ENCODE results near the gene TBC1D22A.

The TBC1D22A gene

GRCh38 chr22:47009304-47010101 lies 247.1 kb downstream of the TBC1D22A start:
- Histone ChIP-seq H3K36me3 (ENCODE audit: insufficient read depth, low read length) (peaks cover 45% of the 10 kb centered on the region), H3K79me2 (ENCODE audit: insufficient read depth, low read length) (no peaks in the 10 kb centered on the region; the same call in 1 of the 2 replicates), H3K27me3 (ENCODE audit: insufficient read depth, low read length) (no peaks in the 10 kb centered on the region), H3K4me3 (ENCODE audit: low read depth, low read length, poor library complexity, severe bottlenecking) (no peak overlapping the region), H3K9ac (ENCODE audit: low read length) (no peak overlapping the region), H3K4me1 (ENCODE audit: insufficient read depth, low read length, severe bottlenecking) (no peaks in the 10 kb centered on the region), H3K9me3 (ENCODE audit: low read length) (no peaks in the 10 kb centered on the region), H3K4me2 (ENCODE audit: low read length) (no peak overlapping the region), H3K27ac (ENCODE audit: low read depth, low read length, poor library complexity, severe bottlenecking) (no peak overlapping the region), H3F3A (ENCODE audit: insufficient read depth, low read length) (no peaks in the 10 kb centered on the region), H3K9me2 (ENCODE audit: low read depth, low read length) (no peaks in the 10 kb centered on the region), H4K20me1 (ENCODE audit: insufficient read depth, low read length) (no peaks in the 10 kb centered on the region), H2AFZ (ENCODE audit: low read length) (no peak overlapping the region)
- TF ChIP-seq, protein P1, sequence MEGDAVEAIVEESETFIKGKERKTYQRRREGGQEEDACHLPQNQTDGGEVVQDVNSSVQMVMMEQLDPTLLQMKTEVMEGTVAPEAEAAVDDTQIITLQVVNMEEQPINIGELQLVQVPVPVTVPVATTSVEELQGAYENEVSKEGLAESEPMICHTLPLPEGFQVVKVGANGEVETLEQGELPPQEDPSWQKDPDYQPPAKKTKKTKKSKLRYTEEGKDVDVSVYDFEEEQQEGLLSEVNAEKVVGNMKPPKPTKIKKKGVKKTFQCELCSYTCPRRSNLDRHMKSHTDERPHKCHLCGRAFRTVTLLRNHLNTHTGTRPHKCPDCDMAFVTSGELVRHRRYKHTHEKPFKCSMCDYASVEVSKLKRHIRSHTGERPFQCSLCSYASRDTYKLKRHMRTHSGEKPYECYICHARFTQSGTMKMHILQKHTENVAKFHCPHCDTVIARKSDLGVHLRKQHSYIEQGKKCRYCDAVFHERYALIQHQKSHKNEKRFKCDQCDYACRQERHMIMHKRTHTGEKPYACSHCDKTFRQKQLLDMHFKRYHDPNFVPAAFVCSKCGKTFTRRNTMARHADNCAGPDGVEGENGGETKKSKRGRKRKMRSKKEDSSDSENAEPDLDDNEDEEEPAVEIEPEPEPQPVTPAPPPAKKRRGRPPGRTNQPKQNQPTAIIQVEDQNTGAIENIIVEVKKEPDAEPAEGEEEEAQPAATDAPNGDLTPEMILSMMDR (IDR thresholded peaks at IDR 0.05; ENCODE audit: low read length), result no peak
- TF ChIP-seq EZH2 (IDR thresholded peaks at IDR 0.05; ENCODE audit: borderline replicate concordance, low read length), result no peak

GRCh38 chr22:47010211-47010610 lies 247.8 kb downstream of the TBC1D22A start:
- Histone ChIP-seq H3K4me2 (ENCODE audit: low read length) (no peak overlapping the region), H3K27me3 (ENCODE audit: insufficient read depth, low read length) (no peaks in the 10 kb centered on the region), H2AFZ (ENCODE audit: low read length) (no peak overlapping the region), H4K20me1 (ENCODE audit: insufficient read depth, low read length) (no peaks in the 10 kb centered on the region), H3K4me1 (ENCODE audit: insufficient read depth, low read length, severe bottlenecking) (no peaks in the 10 kb centered on the region), H3K36me3 (ENCODE audit: insufficient read depth, low read length) (peaks cover 38% of the 10 kb centered on the region), H3K79me2 (ENCODE audit: insufficient read depth, low read length) (no peaks in the 10 kb centered on the region; the same call in 1 of the 2 replicates), H3K27ac (ENCODE audit: low read depth, low read length, poor library complexity, severe bottlenecking) (no peak overlapping the region), H3K9me3 (ENCODE audit: low read length) (no peaks in the 10 kb centered on the region), H3K9ac (ENCODE audit: low read length) (no peak overlapping the region), H3F3A (ENCODE audit: insufficient read depth, low read length) (no peaks in the 10 kb centered on the region), H3K9me2 (ENCODE audit: low read depth, low read length) (no peaks in the 10 kb centered on the region), H3K4me3 (ENCODE audit: low read depth, low read length, poor library complexity, severe bottlenecking) (no peak overlapping the region)
- TF ChIP-seq, protein P1 (IDR thresholded peaks at IDR 0.05; ENCODE audit: low read length), result no peak
- TF ChIP-seq EZH2 (IDR thresholded peaks at IDR 0.05; ENCODE audit: borderline replicate concordance, low read length), result no peak

GRCh38 chr22:47011131-47011858 lies 248.8 kb downstream of the TBC1D22A start:
- H3K9me3 ChIP-seq (ENCODE audit: low read length), result no peaks in the 10 kb centered on the region
- no peak overlapping the region for H3K4me3 ChIP-seq (ENCODE audit: low read depth, low read length, poor library complexity, severe bottlenecking)
- no peak for TF ChIP-seq EZH2 (IDR thresholded peaks at IDR 0.05; ENCODE audit: borderline replicate concordance, low read length)
- TF ChIP-seq, protein P1 (IDR thresholded peaks at IDR 0.05; ENCODE audit: low read length), result no peak
- H2AFZ ChIP-seq (ENCODE audit: low read length), result no peak overlapping the region
- H4K20me1 ChIP-seq (ENCODE audit: insufficient read depth, low read length), result no peaks in the 10 kb centered on the region
- no peaks in the 10 kb centered on the region for H3K9me2 ChIP-seq (ENCODE audit: low read depth, low read length)
- H3K4me2 ChIP-seq (ENCODE audit: low read length), result no peak overlapping the region
- no peak overlapping the region for H3K27ac ChIP-seq (ENCODE audit: low read depth, low read length, poor library complexity, severe bottlenecking)
- peaks cover 28% of the 10 kb centered on the region for H3K36me3 ChIP-seq (ENCODE audit: insufficient read depth, low read length)
- no peaks in the 10 kb centered on the region; the same call in 1 of the 2 replicates for H3K79me2 ChIP-seq (ENCODE audit: insufficient read depth, low read length)
- H3K9ac ChIP-seq (ENCODE audit: low read length), result no peak overlapping the region
- H3F3A ChIP-seq (ENCODE audit: insufficient read depth, low read length), result no peaks in the 10 kb centered on the region
- H3K4me1 ChIP-seq (ENCODE audit: insufficient read depth, low read length, severe bottlenecking), result no peaks in the 10 kb centered on the region
- H3K27me3 ChIP-seq (ENCODE audit: insufficient read depth, low read length), result no peaks in the 10 kb centered on the region
